Right lobe of liver (tissue), 6 donors: ENCODE measurements around the gene ITGB8. TPM values are rescaled to one million over a fixed set of nuclear protein-coding genes. Genes with fewer than 3 reads are reported as not detected.
A peak's percentile ranks its signal among the peaks of the same experiment; 100 is the strongest.

Experiments
- ATAC-seq, 4 donors: fragments of 200-7000 bp; cut with Tn5 transposase; one replicate each; pipeline ENCODE4 v1.9.1; 2020; ENCODE audit warnings: mild to moderate bottlenecking in 4 of 4, moderate library complexity in 4 of 4
- DNase-seq, 3 donors: peaks; one replicate each; pipeline ENCODE4 v3.0.0-alpha.2; 2020
- H3K27ac ChIP-seq, 3 donors: fragments of 200-600 bp; one replicate each; pipeline ENCODE4 v1.8.0; 2022
- H3K27me3 ChIP-seq, 2 donors: fragments of 200-600 bp; one replicate each; pipeline ENCODE4 v1.8.0; 2022
- H3K36me3 ChIP-seq, 4 donors: fragments of 200-600 bp; sonication (generic) in 1 of 4; one replicate each; pipeline versions ENCODE4 v1.5.1 to v1.8.0; 2017 to 2022; ENCODE audit warnings: control low read depth in 1 of 4
- H3K4me1 ChIP-seq, 4 donors: fragments of 200-600 bp; sonication (generic) in 1 of 4; one replicate each; pipeline versions ENCODE4 v1.5.1 to v1.8.0; 2017 to 2022; ENCODE audit warnings: control low read depth in 1 of 4
- H3K4me3 ChIP-seq, 3 donors: fragments of 200-600 bp; one replicate each; pipeline ENCODE4 v1.8.0; 2022
- H3K9me3 ChIP-seq, 4 donors: fragments of 200-600 bp; sonication (generic) in 1 of 4; one replicate each; pipeline versions ENCODE4 v1.5.1 to v1.8.0; 2017 to 2022; ENCODE audit warnings: control low read depth in 1 of 4
- CTCF ChIP-seq, 4 donors: fragments of 200-600 bp in 3 of 4; fragments of 450-650 bp in 1 of 4; IDR thresholded peaks; one replicate each; pipeline versions ENCODE4 v1.5.1 to v1.8.0; 2016 to 2022; ENCODE audit warnings: antibody characterized with exemption in 4 of 4, mild to moderate bottlenecking in 2 of 4
- POLR2A ChIP-seq: fragments of 450-650 bp; IDR thresholded peaks from one replicate; pipeline ENCODE4 v1.6.1; 2017; ENCODE audit warnings: antibody characterized with exemption, mild to moderate bottlenecking
- WGBS: methylation state at CpG from one replicate; pipeline ENCODE4 v1.1.6; 2018; ENCODE audit warnings: low coverage, low lambda C conversion rate; ENCODE audit not compliant: insufficient coverage; ENCODE audit errors: missing lambda C conversion rate; 5-methylcytosine and 5-hydroxymethylcytosine counted together
- intact Hi-C, 2 donors: fragments of 100-400 bp; cut with DNase I; formaldehyde crosslinking; loops; one replicate each; pipeline versions ENCODE4 v1.11.2 to v1.14.1; 2022
- total RNA-seq, 6 experiments: library from RNA; depleted of rRNA in 2 of 6; stranded (reverse); fragments of >200 nt in 2 of 6; fragmentation: NEBNext Ultra II Directional in 3 of 6; extraction: Animal tissue kit (Norgen Biotek cat#: 25700) in 3 of 6; gene quantifications; one replicate each; pipeline versions ENCODE4 v1.1.0 to v1.2.4, GENCODE V29; 2016 to 2023
- donor health status: DM: no; HTN: yes; CAD: no.
- donor health status: DM: no; HTN: no; CAD: no.
- donor health status: DM: no; HTN: no; CAD: no.
- donor health status: DM: no; HTN: yes; CAD: no.
- donor health status: DM: no; HTN: yes; CAD: no.

ITGB8 gene
- total RNA-seq, 6 experiments from 2014 or later = 0.43 to 0.70 (median 0.56) TPM

- TF ChIP-seq POLR2A = no peak
- TF ChIP-seq CTCF (IDR thresholded peaks at IDR 0.05) = no peak
- H3K4me3 ChIP-seq = no peak overlapping the region
- no peaks in the 10 kb centered on the region for H3K27me3 ChIP-seq
- DNase-seq (no peak), ATAC-seq (no peak)
- H3K4me1 ChIP-seq = no peaks in the 10 kb centered on the region
- WGBS = 45% methylated on average over 2 of the region's 2 CpGs
- H3K27ac ChIP-seq = no peak overlapping the region
- H3K36me3 ChIP-seq = no peaks in the 10 kb centered on the region
- H3K9me3 ChIP-seq = no peaks in the 10 kb centered on the region
- intact Hi-C loops = no loop called here
Measured at GRCh38 chr7:20411372-20411771, 80.7 kb downstream of the ITGB8 start.

- Histone ChIP-seq H3K27me3 (no peaks in the 10 kb centered on the region), H3K27ac (no peak overlapping the region), H3K4me1 (no peaks in the 10 kb centered on the region), H3K9me3 (no peaks in the 10 kb centered on the region), H3K36me3 (no peaks in the 10 kb centered on the region), H3K4me3 (no peak overlapping the region)
- ATAC-seq = peak in 1 of 4 donors; percentile 28
- intact Hi-C loops = no loop called here
- no peak for DNase-seq
- WGBS = 39% methylated on average over 1 of the region's 1 CpG
- TF ChIP-seq CTCF (IDR thresholded peaks at IDR 0.05) (no peak), POLR2A (no peak)
Measured at GRCh38 chr7:20412032-20412431, 81.3 kb downstream of the ITGB8 start.

DNA sequence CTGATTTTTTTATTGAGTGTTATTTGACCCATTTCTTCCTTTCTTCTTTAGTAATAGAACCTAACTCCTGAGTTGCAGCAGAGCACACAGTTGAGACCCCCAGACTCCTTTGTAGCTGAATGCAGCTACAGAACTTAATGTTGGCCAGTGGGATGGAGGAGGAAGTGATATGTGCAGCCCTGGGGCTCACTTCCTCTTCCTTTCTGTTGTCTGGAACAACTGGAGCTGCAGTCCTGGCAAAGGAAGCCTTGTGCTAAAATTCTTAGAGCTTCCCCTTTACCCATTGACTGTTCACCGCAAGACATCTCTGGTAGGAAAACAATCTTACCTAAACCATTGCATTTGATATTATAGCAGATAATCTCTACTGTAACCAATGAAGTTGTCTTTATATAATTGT lies 86.6 kb downstream of the ITGB8 start:
- WGBS = no CpG with 5 or more reads among the region's 1 CpG
- TF ChIP-seq POLR2A (no peak), CTCF (IDR thresholded peaks at IDR 0.05) (no peak)
- ATAC-seq (peak; percentile 36 to 51 (median 45)), DNase-seq (no peak)
- H3K36me3 ChIP-seq = no peaks in the 10 kb centered on the region
- no peaks in the 10 kb centered on the region for H3K4me1 ChIP-seq
- no peaks in the 10 kb centered on the region for H3K27me3 ChIP-seq
- no peaks in the 10 kb centered on the region for H3K9me3 ChIP-seq
- no peak overlapping the region for H3K27ac ChIP-seq
- H3K4me3 ChIP-seq = no peak overlapping the region
- intact Hi-C loops = no loop called here

DNA sequence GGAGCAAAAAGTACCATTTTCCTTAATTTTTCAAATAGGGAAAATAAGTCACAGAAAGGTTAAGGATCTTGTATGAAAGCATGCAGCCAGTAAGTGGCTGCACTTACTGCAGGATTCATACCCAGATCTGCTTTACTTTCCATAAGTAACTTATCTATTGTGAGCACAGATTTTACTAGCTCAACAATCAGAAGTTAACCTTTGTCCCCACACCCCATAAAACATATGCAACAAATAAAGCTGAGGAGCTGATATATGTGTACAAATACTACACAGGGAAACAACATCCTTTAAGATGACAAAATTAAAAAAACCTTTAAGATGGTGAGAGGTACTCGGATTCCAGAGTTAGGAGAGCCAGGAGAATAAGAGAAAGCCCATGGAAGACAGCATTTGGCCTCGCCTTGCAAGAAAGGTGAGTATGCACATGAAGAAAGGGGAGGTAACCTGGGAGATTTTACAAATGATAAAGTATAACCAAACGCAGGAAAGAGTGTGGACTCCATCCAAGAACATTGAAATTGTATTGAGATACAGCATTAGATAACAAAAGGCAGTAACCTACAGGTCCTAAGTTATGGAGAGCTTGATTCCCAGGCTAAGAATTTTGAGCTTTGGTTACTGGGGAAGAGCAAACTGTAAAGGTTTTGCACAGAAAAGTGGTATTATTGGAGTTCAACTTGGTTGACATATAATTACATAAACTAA lies 87.1 kb downstream of the ITGB8 start:
- no peaks in the 10 kb centered on the region for H3K9me3 ChIP-seq
- H3K4me3 ChIP-seq = no peak overlapping the region
- intact Hi-C loops = no loop called here
- WGBS = 35% methylated on average over 3 of the region's 3 CpGs
- H3K4me1 ChIP-seq = no peaks in the 10 kb centered on the region
- H3K36me3 ChIP-seq = no peaks in the 10 kb centered on the region
- ATAC-seq (no peak), DNase-seq (no peak)
- no peaks in the 10 kb centered on the region for H3K27me3 ChIP-seq
- no peak overlapping the region for H3K27ac ChIP-seq
- TF ChIP-seq POLR2A (no peak), CTCF (IDR thresholded peaks at IDR 0.05) (no peak)
